Activated CD8-positive, alpha-beta memory T cell treated with anti-CD3 and anti-CD28 coated beads for 48 hours (primary cell): ENCODE data around the gene NPTXR.

Experiments used
- DNase-seq, 3 experiments: peaks; one replicate each; pipeline ENCODE4 v3.0.0-alpha.2; 2020; ENCODE audit warnings: low read depth in 2 of 3, low spot score in 2 of 3

Gene NPTXR

DNA sequence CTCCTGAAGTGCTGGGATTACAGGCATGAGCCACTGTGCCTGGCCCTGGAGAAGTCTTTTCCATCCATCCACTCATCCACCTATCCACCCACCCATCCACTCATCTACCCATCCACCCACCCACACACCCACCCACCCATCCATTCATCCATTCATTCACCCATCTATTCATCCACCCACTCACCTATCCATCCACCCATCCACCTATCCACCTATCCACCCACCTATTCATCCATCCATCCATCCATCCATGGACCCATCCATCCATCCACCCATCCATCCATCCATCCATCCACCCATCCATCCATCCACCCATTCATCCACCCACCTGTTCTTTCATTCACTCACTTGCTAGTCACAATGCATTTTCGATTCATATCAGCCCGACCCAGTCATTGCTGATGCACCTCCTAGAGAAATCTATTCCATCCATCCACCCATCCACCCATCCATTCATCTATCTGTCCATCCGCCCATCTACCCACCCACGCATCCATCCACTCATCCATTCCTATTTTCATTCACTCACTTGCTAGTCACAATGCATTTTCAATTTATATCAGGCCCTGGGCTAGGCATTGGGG, 70.4 kb downstream of the NPTXR start:
- no peak for DNase-seq

DNA sequence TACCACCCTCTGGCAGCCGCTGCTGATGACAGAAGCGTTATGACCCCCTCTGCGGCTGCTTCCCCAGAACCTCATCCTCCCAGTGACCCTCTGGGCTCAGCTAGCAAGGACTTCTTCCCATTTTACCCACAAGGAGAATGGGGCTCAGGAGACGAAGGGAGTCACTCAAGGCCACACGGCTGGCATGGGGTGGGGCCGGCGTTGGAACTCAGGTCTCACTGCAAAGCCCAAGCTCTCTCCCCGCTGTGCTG, 71.3 kb downstream of the NPTXR start:
- DNase-seq, result no peak

DNA sequence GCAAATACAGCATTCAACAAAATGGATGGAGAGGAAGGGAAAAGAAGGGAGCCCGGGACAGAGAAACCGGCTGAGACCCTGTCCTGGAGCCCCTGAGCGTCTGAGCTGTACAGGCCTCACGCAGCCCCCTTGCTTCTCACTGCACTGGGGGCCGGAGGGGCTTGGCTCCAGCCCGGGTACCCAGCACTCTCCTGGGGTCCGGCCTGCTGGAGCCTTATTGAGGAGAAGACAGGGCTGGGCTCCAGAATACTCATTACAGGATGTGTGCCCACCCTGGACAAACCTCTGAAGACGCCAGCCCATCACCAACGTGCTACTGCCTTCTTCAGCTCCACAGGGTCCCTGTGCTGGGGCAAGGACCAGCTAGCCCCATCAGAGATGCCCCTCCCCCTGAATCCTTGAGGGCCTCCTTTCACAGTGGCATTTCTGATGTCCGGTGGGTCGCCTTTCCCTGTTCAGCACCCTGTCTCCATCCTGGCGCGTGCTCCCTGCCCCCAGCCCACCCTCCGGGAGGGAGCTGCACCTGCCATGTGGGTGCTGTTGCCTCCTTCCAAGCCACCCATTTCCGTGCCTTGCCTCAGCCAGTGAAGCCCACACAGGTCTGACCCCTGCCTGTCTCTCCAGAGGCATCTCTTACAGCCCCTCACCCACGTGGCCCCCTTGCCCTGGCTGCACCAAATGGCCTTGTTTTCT, 73.4 kb downstream of the NPTXR start:
- DNase-seq, result no peak
